NCI-H1436 treated with DMSO at 0.1 percent for 48 hours (cell line): ENCODE data around the gene HRH2.

Experiments used
- DNase-seq: peaks from one replicate; lab custom pipeline; 2025; lab: John Stamatoyannopoulos, UW

Gene HRH2

GRCh38 chr5:175692235-175692995 is 34.5 kb downstream of the HRH2 start:
- no peak for DNase-seq

DNA sequence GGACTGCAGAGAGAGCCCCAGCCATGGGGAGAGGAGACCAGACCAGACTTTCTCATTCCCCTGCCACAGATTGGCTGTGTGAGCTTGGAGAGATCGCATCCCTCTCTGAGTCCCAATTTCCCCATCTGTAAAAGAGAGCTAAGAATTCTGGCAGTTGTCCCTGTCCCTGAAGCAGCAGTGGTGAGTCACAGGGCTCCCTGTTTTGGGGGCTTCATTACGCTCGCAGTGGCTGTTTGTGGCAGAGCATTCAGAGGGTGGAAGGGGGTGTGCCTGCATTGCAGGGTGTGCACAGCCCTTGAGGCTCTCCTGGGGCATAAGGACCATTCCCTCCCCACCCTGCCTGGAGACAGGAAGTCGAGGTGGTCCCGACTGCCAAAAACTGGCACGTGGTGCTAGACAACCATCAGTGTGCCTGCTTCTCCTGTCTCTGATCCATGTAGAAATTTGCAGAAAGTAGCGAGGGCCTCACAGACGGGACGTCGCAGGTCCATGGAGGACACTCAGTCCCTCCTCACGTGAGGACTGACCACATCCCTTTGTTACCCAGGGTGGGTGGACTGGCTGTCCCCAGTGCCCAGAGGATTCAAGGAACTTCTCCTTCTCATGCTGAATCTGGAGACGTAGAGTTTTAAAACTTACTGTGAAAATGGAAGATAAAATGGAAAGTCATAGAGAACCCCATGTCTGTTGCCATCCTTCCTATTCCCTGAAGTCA is 35.3 kb downstream of the HRH2 start:
- no peak for DNase-seq

- no peak for DNase-seq
Observed at GRCh38 chr5:175693741-175694140, 35.9 kb downstream of the HRH2 start.

DNA sequence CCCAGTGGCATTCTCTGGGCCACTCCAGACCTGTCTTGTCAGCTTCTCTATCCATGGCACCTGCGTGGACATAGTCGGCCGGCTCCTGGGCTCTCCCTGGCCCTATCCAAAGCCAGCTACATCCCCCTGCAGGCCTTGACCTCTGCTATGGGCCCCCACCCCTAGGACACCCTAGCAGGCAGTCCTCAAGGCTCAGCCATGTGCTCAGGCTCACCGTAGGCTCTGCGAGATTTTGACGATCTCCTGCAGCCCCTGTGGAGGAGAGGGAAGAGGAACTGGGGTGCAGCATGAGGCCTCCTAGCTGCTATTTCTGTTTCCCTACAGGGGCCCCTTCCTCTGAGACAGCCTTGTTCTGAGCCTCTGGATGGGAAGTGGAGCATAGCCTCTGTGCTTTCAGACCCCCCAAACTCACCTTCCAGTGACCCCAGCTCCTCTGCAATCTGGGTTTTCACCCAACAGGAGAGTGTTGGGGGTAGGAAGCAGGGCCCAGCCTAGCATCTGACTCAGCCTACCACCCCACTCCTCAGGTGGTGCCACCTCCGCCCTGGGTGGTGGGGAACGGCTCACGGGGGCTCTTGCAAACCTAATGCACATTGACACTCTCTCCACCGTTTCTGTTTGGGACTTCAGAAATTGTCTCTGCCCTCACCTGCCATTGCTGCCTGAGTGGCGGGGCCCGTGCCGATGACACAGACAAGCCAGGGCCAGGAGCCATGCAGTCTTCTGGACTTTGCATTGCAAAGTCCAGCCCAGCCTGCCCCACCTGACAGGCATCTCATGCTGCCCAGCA is 36.7 kb downstream of the HRH2 start:
- DNase-seq = no peak

GRCh38 chr5:175695161-175696126 is 37.6 kb downstream of the HRH2 start:
- DNase-seq = no peak

DNA sequence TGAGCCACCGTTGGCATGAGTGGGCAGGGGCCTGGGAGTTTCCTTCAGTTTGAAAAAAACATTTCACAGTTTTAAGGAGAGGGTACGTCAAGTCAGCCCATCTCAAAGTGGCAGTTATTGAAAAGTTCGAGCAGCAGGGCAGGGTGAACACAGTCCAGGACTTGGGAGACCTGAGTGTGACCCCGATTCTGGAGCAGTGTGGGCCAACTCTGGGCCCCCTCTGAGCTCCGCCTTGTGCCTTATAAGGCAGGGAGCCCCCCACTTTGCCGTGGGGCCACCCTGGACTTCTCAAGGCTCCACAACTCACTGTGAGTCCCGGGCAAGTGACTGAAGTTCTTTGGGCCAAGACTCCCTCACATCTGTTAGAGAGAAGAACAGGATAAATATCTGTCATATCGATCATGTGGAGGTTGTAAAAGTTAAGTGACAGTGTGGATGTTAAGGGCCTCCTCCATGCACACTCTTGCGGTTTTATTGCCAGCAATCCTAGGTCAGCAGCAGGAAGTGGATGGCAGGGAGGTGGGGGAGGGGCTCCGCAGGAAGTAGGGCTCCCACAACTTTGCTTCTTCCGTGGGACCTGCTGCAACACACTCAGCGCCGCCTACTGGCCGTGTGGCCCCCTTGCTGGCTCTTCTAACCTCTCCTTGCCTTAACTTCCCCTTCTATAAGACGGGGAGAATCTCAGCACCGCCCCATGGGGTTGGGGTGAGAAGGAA is 38.4 kb downstream of the HRH2 start:
- DNase-seq = no peak

DNA sequence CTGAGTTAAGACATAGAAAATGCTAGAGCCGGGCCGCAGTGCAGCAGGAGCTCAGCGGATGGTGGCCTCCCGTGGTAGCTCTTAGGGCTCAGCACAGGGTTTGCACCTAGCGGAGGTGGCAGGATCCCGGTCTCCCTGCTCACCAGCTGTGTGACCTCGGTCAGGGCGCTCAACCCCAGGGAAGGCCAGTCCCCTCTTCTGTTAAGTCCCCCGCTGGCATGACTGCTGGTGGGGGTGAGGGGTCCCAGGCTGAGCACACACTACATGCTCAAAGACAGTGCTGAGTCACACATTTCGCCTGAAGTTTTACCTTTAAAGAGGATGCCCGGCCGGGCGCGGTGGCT is 39.0 kb downstream of the HRH2 start:
- DNase-seq = no peak

DNA sequence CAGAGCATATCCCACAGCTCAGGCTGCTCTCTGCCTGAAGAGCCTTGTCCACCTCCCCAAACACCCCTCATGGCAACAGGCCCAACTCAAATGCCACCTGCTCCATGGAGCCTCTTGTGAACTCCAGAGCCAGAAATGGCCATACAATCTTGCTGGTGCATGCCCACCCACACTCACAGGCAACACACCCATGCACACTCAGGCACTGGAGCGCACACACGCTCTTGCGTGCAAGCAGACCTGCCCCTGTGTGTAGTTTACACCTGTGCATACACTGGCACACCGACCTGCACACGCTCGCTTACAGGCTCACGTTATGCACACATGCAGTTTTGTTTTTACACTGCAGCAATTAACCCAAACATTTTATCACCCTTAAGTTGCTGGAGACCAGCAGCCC is 40.0 kb downstream of the HRH2 start:
- no peak for DNase-seq

DNA sequence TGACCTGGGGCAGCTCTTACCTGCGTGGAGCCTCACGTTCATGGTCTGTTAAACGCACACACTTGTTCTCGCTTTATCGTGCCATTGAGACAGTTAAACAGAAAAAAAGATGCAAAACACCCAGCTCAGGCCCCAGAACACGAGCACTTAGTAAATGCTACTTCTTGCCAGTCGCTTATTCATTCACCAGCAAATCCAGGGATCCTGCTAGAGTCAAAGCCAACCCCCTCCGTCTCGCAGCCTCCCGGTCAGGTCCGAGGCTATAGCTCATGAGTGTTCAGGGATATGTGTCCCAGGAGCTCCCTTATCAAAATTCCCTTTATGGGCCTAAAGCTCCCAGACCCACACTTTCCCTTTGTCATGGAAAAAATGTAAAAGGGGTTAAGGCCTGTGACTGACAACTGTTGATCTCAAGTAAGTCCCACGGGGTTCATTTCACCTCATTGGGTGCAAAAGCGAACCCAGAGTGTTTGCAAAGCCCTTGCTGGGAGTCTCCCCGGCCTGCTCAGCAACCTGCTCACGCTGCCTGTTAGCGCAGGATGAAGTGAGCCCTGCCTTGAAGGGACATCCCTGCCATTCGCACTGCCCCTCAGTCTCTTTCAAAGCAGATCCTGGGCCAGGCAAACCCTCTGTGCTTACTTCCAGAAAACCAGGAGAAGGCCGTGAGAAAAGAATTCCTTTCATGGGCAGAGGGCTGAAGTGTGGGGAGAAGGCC is 40.7 kb downstream of the HRH2 start:
- DNase-seq = no peak

GRCh38 chr5:175700991-175701390 is 43.1 kb downstream of the HRH2 start:
- no peak for DNase-seq

DNA sequence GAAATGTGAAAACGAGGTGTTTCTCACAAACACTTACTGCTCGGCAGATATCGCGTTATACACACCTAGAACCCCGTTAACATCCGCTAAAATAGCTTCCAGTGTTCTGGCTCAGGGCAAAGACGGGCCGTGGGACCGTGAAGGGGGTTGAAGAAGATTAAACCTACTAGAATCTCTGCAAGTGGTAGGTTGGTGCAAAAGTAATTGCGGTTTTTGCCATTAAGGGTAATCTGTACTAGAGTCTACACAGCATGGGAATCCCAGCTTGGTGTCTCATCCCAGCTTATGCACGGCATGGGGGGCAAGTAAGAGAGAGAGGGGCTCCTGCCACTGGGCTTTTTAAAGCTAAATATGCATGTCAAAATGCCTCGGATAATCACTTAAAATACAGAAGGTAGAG is 43.9 kb downstream of the HRH2 start:
- DNase-seq = no peak

DNA sequence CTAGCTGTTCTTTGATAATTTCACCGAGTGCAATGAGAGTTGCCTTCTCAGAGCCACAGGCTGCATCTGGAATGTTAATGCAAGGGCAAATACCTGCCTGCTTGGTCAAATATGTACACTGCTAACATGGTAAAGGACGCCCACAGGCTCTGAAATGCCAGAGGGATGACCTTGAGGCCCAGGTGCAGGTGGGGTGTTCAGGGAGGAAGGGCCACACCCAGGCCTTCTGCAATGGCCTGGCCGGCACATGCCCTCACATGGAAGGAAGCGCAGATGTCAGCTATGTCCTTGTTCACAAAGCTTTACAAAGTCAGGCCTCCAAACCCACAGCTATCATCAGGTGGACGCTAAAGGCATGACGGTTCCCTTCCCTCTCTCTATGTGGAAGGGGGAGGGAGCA is 48.6 kb downstream of the HRH2 start:
- DNase-seq = no peak

DNA sequence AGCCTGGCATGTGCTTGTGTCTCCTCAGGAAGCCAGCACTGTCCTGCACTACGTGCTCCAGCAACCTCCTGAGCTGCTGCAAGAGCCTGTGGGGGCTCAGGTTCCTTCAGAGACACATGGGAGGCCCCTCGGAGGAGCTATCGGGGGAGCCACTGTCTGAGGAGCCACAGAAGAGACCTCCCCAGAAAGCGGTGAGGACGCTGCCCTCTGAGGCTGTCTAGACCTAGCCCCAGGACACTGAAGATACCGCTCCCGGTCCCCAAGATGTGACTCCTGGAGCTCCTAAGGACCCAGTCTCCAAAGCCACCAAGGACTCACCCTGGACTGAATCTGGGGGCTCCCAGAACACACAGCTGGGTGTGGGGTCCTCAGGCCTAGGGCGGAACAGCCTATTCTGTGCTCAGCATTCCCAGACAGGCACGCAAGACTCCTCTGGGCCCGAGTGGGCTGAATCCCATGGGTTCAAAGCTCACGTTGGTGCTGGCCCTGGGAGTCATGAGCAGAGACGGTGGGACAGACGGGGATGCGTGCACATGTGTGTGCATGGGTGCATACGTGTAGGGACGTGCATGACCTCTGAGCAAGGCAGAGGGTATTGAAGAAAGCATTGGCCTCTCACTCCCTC is 50.0 kb downstream of the HRH2 start:
- DNase-seq = no peak

DNA sequence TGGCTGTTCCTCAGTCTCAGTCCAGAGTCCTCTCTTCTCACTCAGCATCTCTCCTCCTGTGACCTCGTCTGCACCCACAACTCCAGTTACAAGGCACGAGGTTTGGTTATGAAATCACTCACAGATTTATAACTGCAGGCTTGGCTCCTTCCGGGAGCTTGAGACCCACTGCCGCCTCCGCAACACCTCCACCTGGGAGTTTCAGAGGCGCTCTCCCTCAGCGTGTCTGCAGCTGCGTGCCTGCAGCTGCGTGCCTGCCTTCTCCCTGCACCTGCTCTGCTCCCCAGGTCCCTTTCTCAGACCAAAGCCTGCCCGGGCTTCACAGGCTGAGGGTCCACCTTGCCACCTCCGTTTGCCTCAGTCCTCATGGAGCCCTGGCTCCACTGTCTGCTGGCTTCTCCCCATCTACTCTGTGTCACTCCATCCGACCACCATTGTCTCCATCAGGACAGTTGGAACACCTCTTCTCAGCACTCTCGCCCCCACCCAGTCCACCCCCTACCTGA is 51.5 kb downstream of the HRH2 start:
- no peak for DNase-seq

DNA sequence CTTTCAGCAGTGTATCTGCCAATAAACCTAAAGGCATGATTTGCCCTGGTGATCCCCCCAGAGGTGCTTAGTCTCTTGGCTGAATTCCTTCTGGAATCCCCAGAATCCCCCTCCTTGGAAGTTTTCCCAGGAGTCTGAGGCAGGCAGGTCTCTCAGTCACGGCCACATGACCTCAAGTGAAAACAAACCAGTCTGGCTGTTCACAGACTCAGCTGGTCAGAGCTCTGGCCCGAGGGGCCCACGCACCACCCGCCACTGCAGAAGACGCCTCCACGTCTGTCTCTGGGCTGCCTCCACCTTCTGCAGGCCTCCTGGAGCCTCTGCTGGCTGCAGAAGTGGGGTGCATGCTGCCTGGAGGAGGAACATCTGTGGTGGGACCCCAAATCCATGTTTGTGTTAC is 52.5 kb downstream of the HRH2 start:
- DNase-seq = no peak

DNA sequence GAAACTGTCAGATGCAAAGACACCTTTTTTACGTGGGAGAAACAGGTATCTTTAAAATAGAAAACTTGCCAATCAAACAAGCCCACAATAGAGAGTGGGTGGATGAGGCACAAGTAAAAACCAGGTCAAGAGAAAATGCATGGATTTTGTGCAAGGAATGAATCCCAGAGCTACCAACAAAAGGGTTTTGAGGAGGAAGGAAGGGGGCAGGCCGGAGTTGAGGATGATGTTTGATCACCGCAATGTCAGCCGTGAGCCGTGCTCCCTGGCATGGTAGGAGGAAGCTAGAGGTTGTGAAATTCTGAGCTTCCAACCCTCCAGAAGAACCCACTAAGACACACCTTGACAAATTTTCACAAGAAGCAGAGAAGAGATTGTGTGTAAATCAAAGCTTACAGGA is 53.2 kb downstream of the HRH2 start:
- DNase-seq = no peak

GRCh38 chr5:175711472-175712312 is 53.8 kb downstream of the HRH2 start:
- no peak for DNase-seq

DNA sequence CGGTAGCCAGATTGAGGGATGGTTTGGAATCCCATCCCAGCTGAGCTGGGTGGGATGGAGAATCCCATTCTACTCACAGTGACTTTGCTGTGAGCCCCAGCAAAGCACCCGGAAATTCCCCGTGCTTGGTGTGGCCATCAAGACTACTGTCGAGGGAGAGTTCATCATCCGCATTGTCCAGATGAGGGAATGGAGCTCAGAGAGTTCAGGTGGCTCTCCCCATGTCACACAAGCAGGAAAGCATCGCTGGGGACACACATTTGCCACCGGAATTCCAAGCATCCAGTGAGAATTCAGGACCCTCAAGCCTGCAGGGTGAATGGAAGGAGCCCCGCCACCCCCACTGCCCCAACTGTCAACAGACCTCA is 54.4 kb downstream of the HRH2 start:
- DNase-seq = no peak

DNA sequence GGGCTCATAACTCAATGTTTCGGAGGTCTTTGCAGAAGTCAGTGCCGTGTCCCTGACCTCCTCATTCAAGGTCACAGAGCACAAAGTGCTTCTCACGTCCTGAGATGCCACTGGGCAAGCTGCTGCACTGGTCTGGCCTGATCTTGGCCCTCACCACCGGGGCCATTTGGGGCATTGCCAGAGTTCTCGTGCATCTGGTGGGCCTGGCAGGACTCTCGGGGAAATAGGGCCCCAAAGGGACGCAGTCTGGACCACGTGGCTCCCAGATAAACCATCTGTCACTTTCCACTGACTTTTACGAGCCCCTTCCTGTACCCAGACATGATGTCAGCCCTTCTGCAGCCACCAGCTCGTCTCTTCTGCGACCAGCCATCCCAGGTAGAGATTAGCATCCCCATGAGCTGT is 54.8 kb downstream of the HRH2 start:
- DNase-seq = no peak
